ENCODE measurements around the gene LENEP. TPM values are rescaled to one million over a fixed set of nuclear protein-coding genes. Genes with fewer than 3 reads are reported as not detected.

The LENEP gene
- total RNA-seq, 2 experiments from 2014 or later: 0.78 to 2.3 TPM

- no peaks in the 10 kb centered on the region for H3K9me2 ChIP-seq (ENCODE audit: insufficient read depth, low read length)
- H4K20me1 ChIP-seq (ENCODE audit: insufficient read depth, low read length): no peaks in the 10 kb centered on the region
- H3K9me3 ChIP-seq (ENCODE audit: low read length): no peaks in the 10 kb centered on the region
- peaks cover 10% of the 10 kb centered on the region; the same call in 1 of the 2 replicates for H3K79me2 ChIP-seq (ENCODE audit: insufficient read depth, low read depth, low read length)
- peaks cover 1% of the 10 kb centered on the region; the same call in 1 of the 2 replicates for H3K36me3 ChIP-seq (ENCODE audit: insufficient read depth, low read length)
- peaks cover 52% of the 10 kb centered on the region for H3K4me1 ChIP-seq (ENCODE audit: insufficient read depth, low read length, poor library complexity, severe bottlenecking)
- CTCF ChIA-PET (ENCODE audit: unreplicated experiment): interaction anchor here (0.6 to 1.1 kb wide), 4 partner anchors 11 to 63 kb away, joined by 4 to 11 read pairs (median 6); no protein-coding TSS in a partner anchor
- POLR2A ChIA-PET: interaction anchor here (0.6 to 1.5 kb wide), 4 partner anchors 16 to 43 kb away, joined by 3 to 4 read pairs (median 3); partner anchors contain the start of genes FLAD1 and PBXIP1
- H2AFZ ChIP-seq (ENCODE audit: low read length): peak overlapping the region; percentile 22; the same call in 1 of the 2 replicates
- peak overlapping the region; percentile 92 for H3K27ac ChIP-seq (ENCODE audit: low read depth, low read length, poor library complexity, severe bottlenecking)
- peak overlapping the region; percentile 71 for H3K4me3 ChIP-seq (ENCODE audit: low read depth, low read length, poor library complexity, severe bottlenecking)
- TF ChIP-seq EZH2phosphoT487 (IDR thresholded peaks at IDR 0.05; ENCODE audit: borderline replicate concordance, low read depth, low read length) (no peak), CTCF (conservative IDR thresholded peaks at IDR 0.05; ENCODE audit: low read length) (peak; percentile 97)
- peak overlapping the region; percentile 79 for H3K4me2 ChIP-seq (ENCODE audit: low read length)
- peak; percentile 88 for DNase-seq (ENCODE audit: low spot score)
- BruUV-seq (replicated peaks): no TSS peak
- intact Hi-C loops (cut with micrococcal nuclease; ENCODE audit: unreplicated experiment): loop anchor here (1.0 kb wide), 3 partner anchors 16 to 38 kb away; partner anchors contain the start of genes CKS1B, FLAD1 and PYGO2
These were observed 5.6 kb downstream of the LENEP start for GRCh38 chr1:154998818-154999570.

GRCh38 chr1:154999571-155000410 is 6.4 kb downstream of the LENEP start:
- TF ChIP-seq EZH2phosphoT487 (IDR thresholded peaks at IDR 0.05; ENCODE audit: borderline replicate concordance, low read depth, low read length) (no peak), CTCF (conservative IDR thresholded peaks at IDR 0.05; ENCODE audit: low read length) (no peak)
- H3K9me3 ChIP-seq (ENCODE audit: low read length): no peaks in the 10 kb centered on the region
- peak overlapping the region; percentile 92 for H3K27ac ChIP-seq (ENCODE audit: low read depth, low read length, poor library complexity, severe bottlenecking)
- peak; percentile 76 for DNase-seq (ENCODE audit: low spot score)
- CTCF ChIA-PET (ENCODE audit: unreplicated experiment): interaction anchor here (1.1 kb wide), 2 partner anchors 12 to 16 kb away, joined by 4 to 6 read pairs; no protein-coding TSS in a partner anchor
- no TSS peak for BruUV-seq (replicated peaks)
- H3K36me3 ChIP-seq (ENCODE audit: insufficient read depth, low read length): no peaks in the 10 kb centered on the region
- peaks cover 10% of the 10 kb centered on the region; the same call in 1 of the 2 replicates for H3K79me2 ChIP-seq (ENCODE audit: insufficient read depth, low read depth, low read length)
- H3K4me1 ChIP-seq (ENCODE audit: insufficient read depth, low read length, poor library complexity, severe bottlenecking): peaks cover 52% of the 10 kb centered on the region
- H3K9me2 ChIP-seq (ENCODE audit: insufficient read depth, low read length): no peaks in the 10 kb centered on the region
- peak overlapping the region; percentile 71 for H3K4me3 ChIP-seq (ENCODE audit: low read depth, low read length, poor library complexity, severe bottlenecking)
- H2AFZ ChIP-seq (ENCODE audit: low read length): peak overlapping the region; percentile 28; the same call in 1 of the 2 replicates
- no peaks in the 10 kb centered on the region for H4K20me1 ChIP-seq (ENCODE audit: insufficient read depth, low read length)
- intact Hi-C loops (cut with micrococcal nuclease; ENCODE audit: unreplicated experiment): loop anchor here (1.0 to 5.0 kb wide), 5 partner anchors 16 to 137 kb away; partner anchors contain the start of genes CKS1B, EFNA4, FLAD1 and PYGO2
- POLR2A ChIA-PET: interaction anchor here (0.6 to 1.9 kb wide), 4 partner anchors 16 to 44 kb away, joined by 3 to 6 read pairs (median 4); partner anchors contain the start of genes FLAD1 and PBXIP1
- peak overlapping the region; percentile 79 for H3K4me2 ChIP-seq (ENCODE audit: low read length)
